Renal cortex interstitium (tissue), 15 donors: ENCODE data around the gene HMGA1. TPM values are rescaled to one million over a fixed set of nuclear protein-coding genes. Genes with fewer than 3 reads are reported as not detected.

Experiments
- DNase-seq, 11 donors: peaks; one replicate each; pipeline ENCODE4 v3.0.0-alpha.2; 2013; ENCODE audit warnings: low read depth in 9 of 11, low spot score in 4 of 11; ENCODE audit errors: extremely low read depth in 1 of 11
- long read RNA-seq, 16 experiments: transcript quantifications; one replicate each; lab custom pipeline, GENCODE V29; 2026
- polyA plus RNA-seq, 3 donors: library from polyadenylated mRNA; unstranded; fragments of 120-200 nt; gene quantifications; one replicate each; pipeline ENCODE4 v1.2.1, GENCODE V29; 2013; ENCODE audit not compliant: insufficient read length in 3 of 3

The HMGA1 gene
- 100 to 1,000 TPM; 102 to 154 (median 126) TPM for polyA plus RNA-seq
- long read RNA-seq, donor 1, transcript HMGA1-204 (6 exons, 1,887 nt) = minor isoform, 17 of 66 reads
- long read RNA-seq, donor 1, transcript HMGA1-205 (5 exons, 2,159 nt) = minor isoform, 8 of 66 reads
- long read RNA-seq, donor 1, transcript HMGA1-201 (6 exons, 1,920 nt) = major isoform, 33 of 66 reads
- long read RNA-seq, donor 1, partial matches to known transcripts = 7 of 66 reads
- long read RNA-seq, donor 1, other reads (novel, unspliced or antisense) = 0 of 66 reads
- long read RNA-seq, donor 2, transcript HMGA1-205 (5 exons, 2,159 nt) = minor isoform, 7 of 142 reads
- long read RNA-seq, donor 2, transcript HMGA1-204 (6 exons, 1,887 nt) = minor isoform, 13 of 142 reads
- long read RNA-seq, donor 2, transcript HMGA1-201 (6 exons, 1,920 nt) = major isoform, 51 of 142 reads
- long read RNA-seq, donor 2, partial matches to known transcripts = 13 of 142 reads
- long read RNA-seq, donor 2, other reads (novel, unspliced or antisense) = 54 of 142 reads
- long read RNA-seq, donor 3, transcript HMGA1-201 (6 exons, 1,920 nt) = major isoform, 40 of 67 reads
- long read RNA-seq, donor 3, transcript HMGA1-204 (6 exons, 1,887 nt) = minor isoform, 22 of 67 reads
- long read RNA-seq, donor 3, partial matches to known transcripts = 0 of 67 reads
- long read RNA-seq, donor 3, other reads (novel, unspliced or antisense) = 0 of 67 reads
- long read RNA-seq, donor 4, transcript HMGA1-201 (6 exons, 1,920 nt) = major isoform, 35 of 47 reads
- long read RNA-seq, donor 4, transcript HMGA1-204 (6 exons, 1,887 nt) = minor isoform, 8 of 47 reads
- long read RNA-seq, donor 4, partial matches to known transcripts = 0 of 47 reads
- long read RNA-seq, donor 4, other reads (novel, unspliced or antisense) = 0 of 47 reads
- long read RNA-seq, donor 5 = 0 reads
- long read RNA-seq, donor 6, transcript HMGA1-204 (6 exons, 1,887 nt) = minor isoform, 15 of 71 reads
- long read RNA-seq, donor 6, transcript HMGA1-201 (6 exons, 1,920 nt) = major isoform, 27 of 71 reads
- long read RNA-seq, donor 6, partial matches to known transcripts = 23 of 71 reads
- long read RNA-seq, donor 6, other reads (novel, unspliced or antisense) = 0 of 71 reads
- long read RNA-seq, donor 7, transcript HMGA1-201 (6 exons, 1,920 nt) = major isoform, 31 of 70 reads
- long read RNA-seq, donor 7, transcript HMGA1-204 (6 exons, 1,887 nt) = minor isoform, 14 of 70 reads
- long read RNA-seq, donor 7, transcript HMGA1-205 (5 exons, 2,159 nt) = minor isoform, 10 of 70 reads
- long read RNA-seq, donor 7, partial matches to known transcripts = 13 of 70 reads
- long read RNA-seq, donor 7, other reads (novel, unspliced or antisense) = 0 of 70 reads
- long read RNA-seq, donor 8 = 0 reads
- long read RNA-seq, donor 9, transcript HMGA1-201 (6 exons, 1,920 nt) = major isoform, 32 of 121 reads
- long read RNA-seq, donor 9, transcript HMGA1-204 (6 exons, 1,887 nt) = minor isoform, 20 of 121 reads
- long read RNA-seq, donor 9, partial matches to known transcripts = 62 of 121 reads
- long read RNA-seq, donor 9, other reads (novel, unspliced or antisense) = 0 of 121 reads
- long read RNA-seq, donor 10, transcript HMGA1-201 (6 exons, 1,920 nt) = major isoform, 44 of 84 reads
- long read RNA-seq, donor 10, transcript HMGA1-204 (6 exons, 1,887 nt) = minor isoform, 20 of 84 reads
- long read RNA-seq, donor 10, partial matches to known transcripts = 17 of 84 reads
- long read RNA-seq, donor 10, other reads (novel, unspliced or antisense) = 0 of 84 reads
- long read RNA-seq, donor 11, transcript HMGA1-201 (6 exons, 1,920 nt) = major isoform, 20 of 33 reads
- long read RNA-seq, donor 11, transcript HMGA1-204 (6 exons, 1,887 nt) = minor isoform, 10 of 33 reads
- long read RNA-seq, donor 11, partial matches to known transcripts = 0 of 33 reads
- long read RNA-seq, donor 11, other reads (novel, unspliced or antisense) = 0 of 33 reads
- long read RNA-seq, donor 12, transcript HMGA1-201 (6 exons, 1,920 nt) = major isoform, 15 of 40 reads
- long read RNA-seq, donor 12, transcript HMGA1-204 (6 exons, 1,887 nt) = minor isoform, 9 of 40 reads
- long read RNA-seq, donor 12, partial matches to known transcripts = 12 of 40 reads
- long read RNA-seq, donor 12, other reads (novel, unspliced or antisense) = 0 of 40 reads
- long read RNA-seq, donor 13 = 0 reads
- long read RNA-seq, donor 14, transcript HMGA1-204 (6 exons, 1,887 nt) = minor isoform, 10 of 43 reads
- long read RNA-seq, donor 14, transcript HMGA1-201 (6 exons, 1,920 nt) = major isoform, 24 of 43 reads
- long read RNA-seq, donor 14, partial matches to known transcripts = 5 of 43 reads
- long read RNA-seq, donor 14, other reads (novel, unspliced or antisense) = 0 of 43 reads
- long read RNA-seq, donor 15, transcript HMGA1-201 (6 exons, 1,920 nt) = major isoform, 30 of 43 reads
- long read RNA-seq, donor 15, transcript HMGA1-204 (6 exons, 1,887 nt) = minor isoform, 8 of 43 reads
- long read RNA-seq, donor 15, partial matches to known transcripts = 0 of 43 reads
- long read RNA-seq, donor 15, other reads (novel, unspliced or antisense) = 0 of 43 reads
- long read RNA-seq, donor 16, transcript HMGA1-204 (6 exons, 1,887 nt) = minor isoform, 34 of 287 reads
- long read RNA-seq, donor 16, transcript HMGA1-206 (5 exons, 716 nt) = minor isoform, 7 of 287 reads
- long read RNA-seq, donor 16, transcript HMGA1-201 (6 exons, 1,920 nt) = major isoform, 90 of 287 reads
- long read RNA-seq, donor 16, transcript HMGA1-205 (5 exons, 2,159 nt) = minor isoform, 11 of 287 reads
- long read RNA-seq, donor 16, partial matches to known transcripts = 141 of 287 reads
- long read RNA-seq, donor 16, other reads (novel, unspliced or antisense) = 0 of 287 reads

DNA sequence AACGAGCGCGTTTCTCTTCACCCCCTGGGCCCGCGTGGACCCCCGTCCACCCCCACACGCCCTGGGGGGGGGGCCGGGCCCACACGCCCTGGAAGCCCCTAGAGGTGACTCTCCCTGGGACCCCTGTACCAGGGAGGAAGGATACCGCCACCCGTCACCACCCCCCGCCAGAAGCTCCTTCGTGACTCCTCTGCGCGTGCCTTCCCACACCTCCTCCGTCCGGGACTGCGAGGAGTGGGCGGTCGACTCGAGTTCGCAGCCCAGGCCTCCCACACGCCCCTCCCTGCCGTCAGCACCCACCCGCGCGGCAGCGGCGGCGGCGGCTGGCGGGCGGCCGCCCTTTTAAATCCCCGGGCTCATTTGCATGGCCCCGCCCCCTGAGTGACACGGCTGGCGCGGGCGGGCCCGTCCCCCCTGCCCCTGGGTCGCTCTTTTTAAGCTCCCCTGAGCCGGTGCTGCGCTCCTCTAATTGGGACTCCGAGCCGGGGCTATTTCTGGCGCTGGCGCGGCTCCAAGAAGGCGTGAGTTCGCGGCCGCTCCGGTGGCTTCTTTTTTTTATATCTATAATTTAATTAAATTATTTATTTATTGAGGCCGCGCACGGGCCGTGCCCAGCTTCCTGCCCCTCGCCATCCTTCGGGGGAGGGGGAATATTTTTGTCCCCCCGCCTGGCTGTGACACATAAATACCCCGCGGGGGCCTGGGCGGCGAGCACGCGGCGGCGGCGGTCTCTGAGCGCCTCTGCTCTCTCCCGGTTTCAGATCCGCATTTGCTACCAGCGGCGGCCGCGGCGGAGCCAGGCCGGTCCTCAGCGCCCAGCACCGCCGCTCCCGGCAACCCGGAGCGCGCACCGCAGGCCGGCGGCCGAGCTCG, at the start of gene HMGA1:
HMGA1 (plus strand) TSS at position 431 of the 873 bp plus-strand sequence. CDS start 3,908 bp downstream, outside the sequence.
- peak in 7 of 11 donors; percentile 68 to 86 (median 81) for DNase-seq

DNA sequence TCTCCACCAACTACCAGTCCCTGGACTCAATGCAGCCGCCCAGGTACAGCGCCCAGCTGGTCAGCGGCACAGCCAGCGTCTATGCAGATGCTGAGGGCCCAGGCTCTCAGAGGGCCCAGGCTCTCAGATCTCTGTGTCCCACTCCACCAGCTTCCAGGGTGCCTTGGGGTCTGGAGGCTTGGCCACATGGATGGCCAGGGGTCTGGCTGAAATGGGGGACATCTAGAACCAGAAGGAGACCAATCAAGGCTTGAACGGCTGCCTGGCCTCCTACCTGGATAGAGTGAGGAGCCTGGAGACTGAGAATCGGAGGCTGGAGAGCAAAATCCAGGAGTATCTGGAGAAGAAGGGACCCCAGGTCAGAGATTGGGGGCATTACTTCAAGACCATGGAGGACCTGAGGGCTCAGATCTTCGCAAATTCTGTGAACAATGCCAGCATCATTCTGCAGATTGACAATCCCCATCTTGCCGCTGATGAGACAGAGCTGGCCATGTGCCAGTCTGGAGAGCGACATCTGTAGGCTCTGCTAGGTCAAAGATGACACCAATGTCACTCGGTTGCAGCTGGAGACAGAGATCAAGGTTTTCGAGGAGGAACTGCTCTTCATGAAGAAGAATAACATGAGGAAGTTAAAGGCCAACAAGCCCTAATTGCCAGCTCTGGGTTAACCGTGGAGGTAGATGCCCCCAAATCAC, 46.7 kb upstream of the HMGA1 start:
- DNase-seq = no peak

- no peak for DNase-seq
Observed at GRCh38 chr6:34190504-34191122, 46.1 kb upstream of the HMGA1 start.

GRCh38 chr6:34194772-34195171, 41.9 kb upstream of the HMGA1 start:
- DNase-seq = no peak

DNA sequence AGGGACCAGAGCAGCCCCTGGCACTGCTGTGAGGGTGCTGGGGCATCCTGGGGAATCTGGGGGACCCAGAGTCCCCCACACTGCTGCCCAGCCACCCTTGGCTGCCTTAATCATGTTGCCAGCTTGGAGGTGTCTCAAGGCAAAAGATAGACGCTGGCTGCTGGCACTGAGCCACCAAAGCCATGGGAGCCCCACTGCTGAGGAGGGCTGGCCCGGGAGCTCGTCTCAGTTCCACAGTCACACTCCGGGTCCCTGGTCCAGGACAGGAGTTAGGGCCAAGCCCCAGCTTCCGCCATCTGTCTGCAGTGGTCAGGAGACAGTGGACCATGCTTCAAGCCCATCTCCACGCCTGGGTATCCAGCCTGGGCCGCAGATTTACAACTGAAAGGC, 41.0 kb upstream of the HMGA1 start:
- no peak for DNase-seq

DNA sequence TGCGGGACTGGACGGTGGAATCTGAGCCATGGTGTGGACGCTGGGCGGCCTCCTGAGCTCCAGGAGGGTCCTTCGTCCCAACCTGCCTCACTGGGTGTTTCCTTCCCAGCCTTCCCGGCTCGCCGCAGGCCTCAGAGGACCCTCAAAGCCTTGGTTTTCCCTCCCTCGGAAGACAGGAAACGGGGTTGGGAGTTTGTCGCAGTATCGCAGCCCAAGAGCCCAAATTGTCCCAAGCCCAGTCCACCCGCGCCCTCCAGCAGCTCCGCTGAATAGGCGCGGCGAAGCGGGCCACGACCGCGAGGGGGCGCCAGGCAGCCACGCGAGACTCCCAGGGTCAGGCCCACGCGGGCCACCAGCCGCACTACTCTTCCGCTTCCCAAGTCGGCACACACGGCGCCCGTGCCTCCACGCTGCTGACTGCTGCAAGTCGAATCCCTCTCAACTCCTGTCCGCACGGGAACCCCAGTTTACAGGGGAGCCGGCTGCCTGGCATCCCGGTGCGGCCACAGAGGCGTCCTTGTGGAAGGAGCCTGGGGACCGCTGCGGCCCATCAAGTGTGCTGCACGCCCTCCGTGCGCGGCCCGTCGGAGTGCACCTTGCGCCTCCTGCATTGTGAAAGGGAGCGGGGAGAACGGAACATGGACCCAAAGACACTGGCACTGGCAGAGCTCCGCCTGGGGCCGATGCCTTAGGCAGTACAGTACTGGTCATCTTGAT, 40.4 kb upstream of the HMGA1 start:
- peak; percentile 36 to 63 (median 50) for DNase-seq

GRCh38 chr6:34196833-34197195, 39.9 kb upstream of the HMGA1 start:
- no peak for DNase-seq

DNA sequence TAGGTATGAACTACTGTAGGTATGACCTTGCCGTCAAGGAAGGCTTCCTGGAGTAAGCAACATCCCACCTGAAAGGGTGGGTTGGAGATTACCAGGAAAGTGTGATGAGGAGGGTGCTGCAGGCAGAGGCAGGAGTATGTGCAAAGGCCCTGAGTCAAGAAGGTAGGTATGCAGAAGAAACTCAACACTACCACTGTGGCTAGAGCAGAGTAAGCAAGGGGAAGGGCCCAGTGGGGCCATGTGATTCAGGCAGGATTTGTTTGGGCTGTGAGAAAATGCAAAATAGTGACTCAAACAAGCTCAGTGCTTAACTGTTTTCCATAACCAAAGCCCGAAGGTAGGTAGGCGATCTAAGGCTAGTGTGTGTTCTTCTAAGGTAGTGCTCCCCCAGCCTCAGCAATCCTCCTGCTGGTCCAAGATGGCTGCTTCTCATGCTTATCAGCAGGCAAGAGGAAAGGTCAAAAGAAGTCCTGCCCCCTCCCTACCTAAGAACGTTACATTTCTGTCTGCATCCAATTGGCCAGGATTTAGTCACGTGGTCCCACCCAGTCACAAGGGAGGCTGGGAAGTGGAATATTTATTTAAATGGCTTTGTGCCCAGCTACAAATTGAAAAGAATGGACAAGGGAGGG, 36.2 kb upstream of the HMGA1 start:
- no peak for DNase-seq

- DNase-seq = no peak
Observed at GRCh38 chr6:34201455-34202107, 35.1 kb upstream of the HMGA1 start.

DNA sequence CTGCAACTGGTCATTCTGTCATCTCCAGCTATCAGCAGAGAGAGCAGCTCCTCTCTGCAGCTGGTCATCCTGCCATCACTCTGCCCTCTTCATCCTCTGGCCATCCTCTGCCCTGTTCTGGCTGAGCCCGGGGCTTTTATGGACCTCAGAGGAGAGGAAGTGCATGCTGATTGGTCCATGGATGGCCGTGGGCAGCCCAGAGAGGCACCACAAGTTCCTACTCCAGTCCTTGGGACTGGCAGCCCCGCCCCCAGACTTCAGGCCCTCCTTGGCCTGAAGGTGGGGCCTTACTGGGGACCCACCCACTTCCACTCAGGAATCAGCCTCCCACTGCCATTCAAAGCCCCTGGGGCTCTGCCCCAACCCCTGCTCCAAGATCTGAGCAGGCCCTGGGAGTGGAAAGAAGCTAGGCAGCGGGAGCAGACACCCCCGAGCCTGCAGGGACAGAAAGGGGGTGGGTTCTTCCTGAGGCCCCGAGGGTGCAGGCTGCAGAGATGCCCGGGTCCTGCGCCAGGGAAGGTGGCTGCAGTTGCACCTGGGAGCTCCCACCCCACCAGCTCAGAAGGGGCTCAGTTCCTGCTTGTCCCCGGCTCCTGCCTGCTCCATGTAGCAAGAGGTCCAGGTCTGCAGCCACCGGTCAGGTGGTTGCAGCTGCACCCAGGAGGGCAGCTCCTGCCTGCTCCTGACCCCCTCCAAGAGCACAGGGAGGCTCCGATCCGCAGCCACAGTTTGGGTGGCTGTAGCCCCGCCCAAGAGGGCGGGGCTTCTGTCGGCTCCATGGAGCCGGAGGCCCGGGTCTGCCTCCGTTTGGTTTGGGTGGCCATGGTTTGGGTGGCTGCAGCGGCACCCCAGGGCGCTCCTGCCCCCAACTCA, 34.1 kb upstream of the HMGA1 start:
- no peak for DNase-seq

- no peak for DNase-seq
Observed at GRCh38 chr6:34204693-34205092, 32.0 kb upstream of the HMGA1 start.

- no peak for DNase-seq
Observed at GRCh38 chr6:34205466-34205865, 31.2 kb upstream of the HMGA1 start.
